ENCODE data around the gene ACADM.
"Not testable (repeated sequence)": the region's sequence is repeated elsewhere in the genome, so short reads cannot be mapped to it uniquely, and the experiment has no call there.

Gene ACADM

DNA sequence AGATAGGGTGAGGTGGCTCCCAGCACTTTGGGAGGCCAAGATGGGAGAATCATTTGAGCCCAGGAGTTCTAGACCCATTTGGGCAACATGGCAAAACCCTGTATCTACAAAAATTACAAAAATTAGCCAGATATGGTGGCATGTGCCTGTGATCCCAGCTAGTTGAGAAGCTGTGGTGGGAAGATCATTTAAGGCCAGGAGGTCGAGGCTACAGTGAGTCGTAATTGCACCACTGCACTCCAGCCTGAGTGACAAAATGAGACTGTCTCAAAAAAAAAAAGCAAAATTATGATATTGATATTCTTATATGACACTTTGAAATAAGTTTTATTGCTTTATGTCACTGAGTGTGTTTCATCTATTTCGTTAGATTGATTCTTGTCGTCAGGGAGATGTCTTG, 7.4 kb downstream of the ACADM start:
- H3K4me3 ChIP-seq (ENCODE audit: low read depth, low read length): no peak overlapping the region
- DNase-seq (ENCODE audit: low read depth, low spot score): no peak
- TF ChIP-seq, protein P1, sequence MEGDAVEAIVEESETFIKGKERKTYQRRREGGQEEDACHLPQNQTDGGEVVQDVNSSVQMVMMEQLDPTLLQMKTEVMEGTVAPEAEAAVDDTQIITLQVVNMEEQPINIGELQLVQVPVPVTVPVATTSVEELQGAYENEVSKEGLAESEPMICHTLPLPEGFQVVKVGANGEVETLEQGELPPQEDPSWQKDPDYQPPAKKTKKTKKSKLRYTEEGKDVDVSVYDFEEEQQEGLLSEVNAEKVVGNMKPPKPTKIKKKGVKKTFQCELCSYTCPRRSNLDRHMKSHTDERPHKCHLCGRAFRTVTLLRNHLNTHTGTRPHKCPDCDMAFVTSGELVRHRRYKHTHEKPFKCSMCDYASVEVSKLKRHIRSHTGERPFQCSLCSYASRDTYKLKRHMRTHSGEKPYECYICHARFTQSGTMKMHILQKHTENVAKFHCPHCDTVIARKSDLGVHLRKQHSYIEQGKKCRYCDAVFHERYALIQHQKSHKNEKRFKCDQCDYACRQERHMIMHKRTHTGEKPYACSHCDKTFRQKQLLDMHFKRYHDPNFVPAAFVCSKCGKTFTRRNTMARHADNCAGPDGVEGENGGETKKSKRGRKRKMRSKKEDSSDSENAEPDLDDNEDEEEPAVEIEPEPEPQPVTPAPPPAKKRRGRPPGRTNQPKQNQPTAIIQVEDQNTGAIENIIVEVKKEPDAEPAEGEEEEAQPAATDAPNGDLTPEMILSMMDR (IDR thresholded peaks at IDR 0.05; ENCODE audit: low read depth, low read length): no peak
- in situ Hi-C loops (cut with HindIII; ENCODE audit: low sequenced_read_pairs): no loop called here

DNA sequence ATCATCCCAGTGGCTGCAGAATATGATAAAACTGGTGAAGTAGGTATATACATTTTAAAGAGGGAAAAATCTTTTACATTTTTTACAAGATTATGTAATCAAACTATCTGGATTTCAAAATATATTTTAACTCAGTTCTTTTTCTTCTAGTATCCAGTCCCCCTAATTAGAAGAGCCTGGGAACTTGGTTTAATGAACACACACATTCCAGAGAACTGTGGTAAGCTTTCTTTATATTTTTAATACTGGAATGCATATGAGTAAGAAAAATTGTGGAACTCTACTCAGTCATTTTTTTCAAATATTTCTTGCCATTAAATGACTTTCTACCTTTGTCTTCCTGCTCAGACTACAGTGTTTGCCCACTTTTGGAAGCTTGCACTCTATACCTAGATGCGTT, 8.2 kb downstream of the ACADM start:
- TF ChIP-seq, protein P1 (IDR thresholded peaks at IDR 0.05; ENCODE audit: low read depth, low read length): no peak
- H3K4me3 ChIP-seq (ENCODE audit: low read depth, low read length): no peak overlapping the region
- DNase-seq (ENCODE audit: low read depth, low spot score): no peak
- in situ Hi-C loops (cut with HindIII; ENCODE audit: low sequenced_read_pairs): no loop called here

- no peak overlapping the region for H3K4me3 ChIP-seq (ENCODE audit: low read depth, low read length)
- TF ChIP-seq, protein P1 (IDR thresholded peaks at IDR 0.05; ENCODE audit: low read depth, low read length): no peak
- DNase-seq (ENCODE audit: low read depth, low spot score): no peak
- in situ Hi-C loops (cut with HindIII; ENCODE audit: low sequenced_read_pairs): no loop called here
Observed at GRCh38 chr1:75733661-75734060, 9.2 kb downstream of the ACADM start.

DNA sequence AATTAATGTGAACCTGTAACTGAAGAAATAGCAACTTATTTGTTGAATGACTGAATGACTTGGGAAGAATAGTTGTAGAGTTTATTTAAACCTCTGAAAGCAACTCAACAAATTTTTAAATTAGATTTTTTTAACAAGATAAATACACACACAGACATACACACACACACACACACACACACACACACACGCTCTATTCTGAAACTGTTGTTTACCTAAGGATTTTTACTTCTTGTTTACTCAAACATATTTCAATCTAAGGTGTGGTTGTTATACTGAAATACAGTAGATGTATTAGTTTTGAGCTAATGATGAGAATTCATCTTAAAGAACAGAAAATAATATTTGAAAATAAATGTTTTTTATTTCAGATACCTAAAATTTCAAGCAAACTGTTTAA, 11.5 kb downstream of the ACADM start:
- in situ Hi-C loops (cut with HindIII; ENCODE audit: low sequenced_read_pairs): no loop called here
- DNase-seq (ENCODE audit: low read depth, low spot score): no peak
- no peak overlapping the region for H3K4me3 ChIP-seq (ENCODE audit: low read depth, low read length)
- TF ChIP-seq, protein P1 (IDR thresholded peaks at IDR 0.05; ENCODE audit: low read depth, low read length): no peak

DNA sequence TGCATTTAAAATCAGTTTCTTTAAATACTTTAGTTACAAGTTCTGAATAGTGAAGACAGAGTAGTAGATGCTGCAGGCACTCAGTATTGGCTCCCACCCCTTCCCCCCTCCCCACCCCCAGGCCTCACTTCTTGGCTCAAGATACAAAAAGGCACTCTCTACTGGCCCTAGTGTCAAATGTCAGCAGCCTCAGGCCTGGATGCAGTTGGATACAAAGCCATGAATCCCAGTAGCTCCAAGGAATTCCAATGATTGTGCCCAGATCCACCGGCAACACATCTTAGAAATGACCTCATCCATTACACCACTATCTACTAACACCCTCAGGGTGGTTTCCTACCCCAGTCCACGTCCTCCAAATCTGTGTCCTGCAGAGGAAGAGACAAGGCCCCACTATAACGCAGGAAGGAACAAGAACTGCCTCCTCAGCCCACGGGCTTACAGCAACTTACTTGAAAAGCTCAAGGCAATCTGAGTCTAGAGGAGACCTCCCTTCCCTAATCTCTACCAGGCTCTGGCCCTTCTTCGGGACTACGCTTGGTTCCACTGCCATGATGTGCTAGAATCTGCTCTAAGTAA, 17.6 kb downstream of the ACADM start:
- no peak for DNase-seq (ENCODE audit: low read depth, low spot score)
- TF ChIP-seq, protein P1 (IDR thresholded peaks at IDR 0.05; ENCODE audit: low read depth, low read length): no peak
- no peak overlapping the region for H3K4me3 ChIP-seq (ENCODE audit: low read depth, low read length)
- in situ Hi-C loops (cut with HindIII; ENCODE audit: low sequenced_read_pairs): no loop called here

DNA sequence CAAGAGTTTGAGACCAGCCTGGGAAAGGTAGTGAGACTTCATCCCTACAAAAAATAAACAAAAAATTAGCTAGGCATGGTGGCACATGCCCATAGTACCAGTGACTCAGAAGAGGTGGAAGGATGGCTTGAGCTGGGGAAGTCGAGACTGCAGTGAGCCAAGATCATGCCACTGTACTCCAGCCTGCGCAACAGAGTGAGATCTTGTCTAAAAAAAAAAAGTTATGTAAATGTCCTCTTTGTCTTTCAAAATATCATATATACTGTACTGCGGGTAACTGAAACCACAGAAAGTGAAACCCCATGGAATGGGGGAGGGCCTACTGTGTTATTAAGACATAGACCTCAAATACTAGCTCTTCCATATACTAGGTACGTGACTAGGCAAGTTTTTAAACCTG, 20.8 kb downstream of the ACADM start:
- TF ChIP-seq, protein P1 (IDR thresholded peaks at IDR 0.05; ENCODE audit: low read depth, low read length): no peak
- no peak overlapping the region for H3K4me3 ChIP-seq (ENCODE audit: low read depth, low read length)
- in situ Hi-C loops (cut with HindIII; ENCODE audit: low sequenced_read_pairs): no loop called here
- DNase-seq (ENCODE audit: low read depth, low spot score): no peak

- H3K4me3 ChIP-seq (ENCODE audit: low read depth, low read length); in situ Hi-C loops (cut with HindIII; ENCODE audit: low sequenced_read_pairs); DNase-seq (ENCODE audit: low read depth, low spot score): not testable (repeated sequence)
Observed at GRCh38 chr1:75757210-75757609, 32.7 kb downstream of the ACADM start.

DNA sequence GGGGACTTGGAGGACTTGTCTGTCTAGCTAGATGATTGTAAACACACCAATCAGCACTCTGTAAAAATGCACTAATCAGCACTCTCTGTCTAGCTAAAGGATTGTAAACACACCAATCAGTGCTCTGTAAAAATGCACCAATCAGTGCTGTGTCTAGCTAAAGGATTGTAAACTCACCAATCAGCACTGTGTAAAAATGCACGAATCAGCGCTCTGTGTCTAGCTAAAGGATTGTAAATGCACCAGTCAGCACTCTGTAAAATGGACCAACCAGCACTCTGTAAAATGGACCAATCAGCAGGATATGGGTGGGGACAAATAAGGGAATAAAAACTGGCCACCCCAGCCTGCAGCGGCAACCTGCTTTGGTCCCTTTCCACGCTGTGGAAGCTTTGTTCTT, 34.0 kb downstream of the ACADM start:
- in situ Hi-C loops (cut with HindIII; ENCODE audit: low sequenced_read_pairs); DNase-seq (ENCODE audit: low read depth, low spot score); H3K4me3 ChIP-seq (ENCODE audit: low read depth, low read length): not testable (repeated sequence)
